Head of caudate nucleus (tissue), 42 donors: ENCODE measurements around the gene NFAM1.

Experiments
- DNase-seq, 42 donors: peaks; one replicate each; pipeline versions ENCODE4 v3.0.0 to v3.0.0-alpha.2; 2020 to 2021; ENCODE audit warnings: mixed read lengths in 7 of 42
- intact Hi-C: fragments of 100-400 bp; cut with DNase I; formaldehyde crosslinking; loops from one replicate; pipeline ENCODE4 v1.15.0; 2022

Gene NFAM1

GRCh38 chr22:42432020-42432596 lies at the start of gene NFAM1:
Gene NFAM1 (minus strand): TSS chr22:42432403. CDS start chr22:42432357, 46 bp downstream.
- intact Hi-C loops, result loop anchor here (10.0 kb wide), 2 partner anchors 87 to 337 kb away; partner anchors contain the start of gene NDUFA6

GRCh38 chr22:42475122-42475521 lies 42.9 kb upstream of the NFAM1 start:
- no peak for DNase-seq

More at GRCh38 chr22:42432020-42432596, at the start of gene NFAM1:
- peak in 30 of 42 donors; percentile 6 to 69 (median 43) for DNase-seq

GRCh38 chr22:42473484-42474193 lies 41.4 kb upstream of the NFAM1 start:
- DNase-seq, result peak in 16 of 42 donors; percentile 10 to 67 (median 28)
- intact Hi-C loops, result no loop called here

More at GRCh38 chr22:42475122-42475521, 42.9 kb upstream of the NFAM1 start:
- intact Hi-C loops, result no loop called here

- intact Hi-C loops, result no loop called here
- no peak for DNase-seq
These were observed 40.5 kb upstream of the NFAM1 start for GRCh38 chr22:42472671-42473070.

GRCh38 chr22:42471441-42471840 lies 39.2 kb upstream of the NFAM1 start:
- intact Hi-C loops, result no loop called here

GRCh38 chr22:42470366-42471082 lies 38.3 kb upstream of the NFAM1 start:
- DNase-seq, result no peak
- intact Hi-C loops, result no loop called here

More at GRCh38 chr22:42471441-42471840, 39.2 kb upstream of the NFAM1 start:
- DNase-seq, result no peak

GRCh38 chr22:42468841-42469240 lies 36.6 kb upstream of the NFAM1 start:
- DNase-seq, result no peak
- intact Hi-C loops, result no loop called here

GRCh38 chr22:42462016-42462415 lies 29.8 kb upstream of the NFAM1 start:
- intact Hi-C loops, result no loop called here
- no peak for DNase-seq

GRCh38 chr22:42461511-42461910 lies 29.3 kb upstream of the NFAM1 start:
- intact Hi-C loops, result no loop called here
- DNase-seq, result no peak

- intact Hi-C loops, result no loop called here
These were observed 27.3 kb upstream of the NFAM1 start for GRCh38 chr22:42459287-42460063.

GRCh38 chr22:42452916-42453315 lies 20.7 kb upstream of the NFAM1 start:
- intact Hi-C loops, result no loop called here
- no peak for DNase-seq

More at GRCh38 chr22:42459287-42460063, 27.3 kb upstream of the NFAM1 start:
- DNase-seq, result peak in 11 of 42 donors; percentile 9 to 55 (median 25)

GRCh38 chr22:42452456-42452855 lies 20.3 kb upstream of the NFAM1 start:
- intact Hi-C loops, result no loop called here
- DNase-seq, result no peak

GRCh38 chr22:42451499-42452145 lies 19.4 kb upstream of the NFAM1 start:
- intact Hi-C loops, result no loop called here
- DNase-seq, result no peak

GRCh38 chr22:42450862-42451261 lies 18.7 kb upstream of the NFAM1 start:
- no peak for DNase-seq
- intact Hi-C loops, result no loop called here

GRCh38 chr22:42446151-42446550 lies 13.9 kb upstream of the NFAM1 start:
- DNase-seq, result no peak
- intact Hi-C loops, result no loop called here

- intact Hi-C loops, result no loop called here
- peak; percentile 79 to 94 (median 88) for DNase-seq
These were observed 12.1 kb upstream of the NFAM1 start for GRCh38 chr22:42444077-42444904.

GRCh38 chr22:42443240-42444076 lies 11.3 kb upstream of the NFAM1 start:
- peak in 1 of 42 donors; percentile 13 for DNase-seq
- intact Hi-C loops, result no loop called here
